Measurements from ENCODE around the gene NRXN2.

The NRXN2 gene

GRCh38 chr11:64611176-64611575, 111.8 kb downstream of the NRXN2 start:
- DNase-seq, result no peak

GRCh38 chr11:64610596-64610995, 112.4 kb downstream of the NRXN2 start:
- no peak for DNase-seq

- peak in 1 of 58 donors; percentile 36 for DNase-seq
Measured at GRCh38 chr11:64609436-64610047, 113.5 kb downstream of the NRXN2 start.

GRCh38 chr11:64608636-64609035, 114.4 kb downstream of the NRXN2 start:
- peak in 1 of 58 donors; percentile 19 for DNase-seq

GRCh38 chr11:64608046-64608445, 115.0 kb downstream of the NRXN2 start:
- peak in 11 of 58 donors; percentile 11 to 49 (median 29) for DNase-seq

GRCh38 chr11:64607381-64607985, 115.5 kb downstream of the NRXN2 start:
- no peak for DNase-seq

GRCh38 chr11:64606796-64607380, 116.1 kb downstream of the NRXN2 start:
- no peak for DNase-seq

GRCh38 chr11:64605656-64606585, 117.1 kb downstream of the NRXN2 start:
- DNase-seq, result no peak

GRCh38 chr11:64605244-64605560, 117.8 kb downstream of the NRXN2 start:
- peak in 1 of 58 donors; percentile 23 for DNase-seq

- peak in 2 of 58 donors; percentile 4 to 6 for DNase-seq
Measured at GRCh38 chr11:64604458-64605243, 118.3 kb downstream of the NRXN2 start.

GRCh38 chr11:64603411-64604110, 119.4 kb downstream of the NRXN2 start:
- no peak for DNase-seq

GRCh38 chr11:64602466-64603070, 120.4 kb downstream of the NRXN2 start:
- no peak for DNase-seq

- DNase-seq, result no peak
Measured at GRCh38 chr11:64601605-64602465, 121.2 kb downstream of the NRXN2 start.

- no peak for DNase-seq
Measured at GRCh38 chr11:64600281-64600992, 122.6 kb downstream of the NRXN2 start.

- DNase-seq, result no peak
Measured at GRCh38 chr11:64599698-64600211, 123.2 kb downstream of the NRXN2 start.

- DNase-seq, result no peak
Measured at GRCh38 chr11:64598797-64599697, 124.0 kb downstream of the NRXN2 start.
